Ovary (tissue), 9 donors: Measurements from ENCODE around the gene LAMA2. TPM values are rescaled to one million over a fixed set of nuclear protein-coding genes. Genes with fewer than 3 reads are reported as not detected.

Experiments used
- DNase-seq, 5 donors: peaks; one replicate each; pipeline ENCODE4 v3.0.0-alpha.2; 2019 to 2020
- H3K27ac ChIP-seq, 2 donors: fragments of 200-600 bp; one replicate each; pipeline versions ENCODE4 v1.5.1 to v1.8.0; 2019 to 2022
- H3K27me3 ChIP-seq: fragments of 200-600 bp; one replicate; pipeline ENCODE4 v1.8.0; 2022
- H3K36me3 ChIP-seq: fragments of 200-600 bp; sonication (generic); one replicate; pipeline ENCODE4 v1.5.1; 2019
- H3K4me1 ChIP-seq: one replicate; pipeline ENCODE4 v1.8.1; 2013; ENCODE audit warnings: mild to moderate bottlenecking, moderate library complexity; ENCODE audit not compliant: insufficient read depth
- H3K4me3 ChIP-seq: fragments of 200-600 bp; sonication (generic); one replicate; pipeline ENCODE4 v1.5.1; 2017
- H3K9me3 ChIP-seq, 2 donors: fragments of 200-600 bp in 1 of 2; sonication (generic) in 1 of 2; one replicate each; pipeline versions ENCODE4 v1.5.1 to v1.8.1; 2013 to 2019; ENCODE audit warnings: mild to moderate bottlenecking in 1 of 2, moderate library complexity in 1 of 2
- CTCF ChIP-seq, 3 donors: fragments of 450-650 bp in 2 of 3; fragments of 200-600 bp in 1 of 3; IDR thresholded peaks; one replicate each; pipeline versions ENCODE4 v1.5.1 to v1.8.0; 2016 to 2022; ENCODE audit warnings: antibody characterized with exemption in 3 of 3, mild to moderate bottlenecking in 1 of 3
- EP300 ChIP-seq: sonication (generic); formaldehyde crosslinking; IDR thresholded peaks from one replicate; pipeline ENCODE4 v1.6.1; 2017; ENCODE audit warnings: antibody characterized with exemption
- POLR2A ChIP-seq: fragments of 450-650 bp; IDR thresholded peaks from one replicate; pipeline ENCODE4 v1.6.1; 2017; ENCODE audit warnings: antibody characterized with exemption, mild to moderate bottlenecking, moderate library complexity
- WGBS, 3 donors: extraction: QIAGEN DNeasy Blood & Tissue Kit in 1 of 3; methylation state at CpG; one replicate each; pipeline versions ENCODE4 v1.1.5 to v1.1.7; 2013 to 2017; 5-methylcytosine and 5-hydroxymethylcytosine counted together
- intact Hi-C, 4 donors: fragments of 100-400 bp; cut with DNase I; formaldehyde crosslinking; loops; one replicate each; pipeline versions ENCODE4 v1.11.0 to v1.15.1; 2022 to 2023
- polyA plus RNA-seq, 2 donors: library from polyadenylated mRNA; stranded (reverse); fragments of 200-250 nt in 1 of 2; fragments of 350-450 nt in 1 of 2; fragmentation: Illumina TruSeq in 1 of 2; extraction: RNeasy Lipid Tissue Mini Kit (QIAGEN cat#74804) in 1 of 2; gene quantifications; one replicate each; pipeline ENCODE4 v1.2.3, GENCODE V29; 2013 to 2014
- total RNA-seq, 7 donors: library from RNA; depleted of rRNA in 2 of 7; stranded (reverse); fragments of >200 nt in 2 of 7; fragmentation: NEBNext Ultra II Directional in 3 of 7; extraction: Animal tissue kit (Norgen Biotek cat#: 25700) in 3 of 7; gene quantifications; one replicate each; pipeline versions ENCODE4 v1.1.0 to v1.2.4, GENCODE V29; 2016 to 2023
- donor health status: DM: no; HTN: no; CAD: no; lungs with moderate emphysema.
- donor health status: DM: no; HTN: no; CAD: no.
- donor health status: Bipolar disorder and iron deficiency.
- donor health status: DM: yes; HTN: yes; CAD: no.
- donor health status: DM: no; HTN: no; CAD: no.
- donor health status: DM: yes; HTN: yes; CAD: no.

Gene LAMA2
- total and polyA plus RNA-seq, 9 donors = 42.5 to 226 (median 121) TPM

- Histone ChIP-seq H3K4me1 (no peaks in the 10 kb centered on the region), H3K36me3 (no peaks in the 10 kb centered on the region), H3K27me3 (no peaks in the 10 kb centered on the region), H3K4me3 (no peak overlapping the region), H3K9me3 (no peaks in the 10 kb centered on the region), H3K27ac (no peak overlapping the region)
- DNase-seq = no peak
- intact Hi-C loops = no loop called here
- TF ChIP-seq POLR2A (no peak), CTCF (IDR thresholded peaks at IDR 0.05) (no peak), EP300 (no peak)
- WGBS, 3 donors = 33 to 63% (median 39%) methylated on average over 2 of the region's 2 CpGs
These were observed 612.7 kb downstream of the LAMA2 start for GRCh38 chr6:129495652-129496051.

DNA sequence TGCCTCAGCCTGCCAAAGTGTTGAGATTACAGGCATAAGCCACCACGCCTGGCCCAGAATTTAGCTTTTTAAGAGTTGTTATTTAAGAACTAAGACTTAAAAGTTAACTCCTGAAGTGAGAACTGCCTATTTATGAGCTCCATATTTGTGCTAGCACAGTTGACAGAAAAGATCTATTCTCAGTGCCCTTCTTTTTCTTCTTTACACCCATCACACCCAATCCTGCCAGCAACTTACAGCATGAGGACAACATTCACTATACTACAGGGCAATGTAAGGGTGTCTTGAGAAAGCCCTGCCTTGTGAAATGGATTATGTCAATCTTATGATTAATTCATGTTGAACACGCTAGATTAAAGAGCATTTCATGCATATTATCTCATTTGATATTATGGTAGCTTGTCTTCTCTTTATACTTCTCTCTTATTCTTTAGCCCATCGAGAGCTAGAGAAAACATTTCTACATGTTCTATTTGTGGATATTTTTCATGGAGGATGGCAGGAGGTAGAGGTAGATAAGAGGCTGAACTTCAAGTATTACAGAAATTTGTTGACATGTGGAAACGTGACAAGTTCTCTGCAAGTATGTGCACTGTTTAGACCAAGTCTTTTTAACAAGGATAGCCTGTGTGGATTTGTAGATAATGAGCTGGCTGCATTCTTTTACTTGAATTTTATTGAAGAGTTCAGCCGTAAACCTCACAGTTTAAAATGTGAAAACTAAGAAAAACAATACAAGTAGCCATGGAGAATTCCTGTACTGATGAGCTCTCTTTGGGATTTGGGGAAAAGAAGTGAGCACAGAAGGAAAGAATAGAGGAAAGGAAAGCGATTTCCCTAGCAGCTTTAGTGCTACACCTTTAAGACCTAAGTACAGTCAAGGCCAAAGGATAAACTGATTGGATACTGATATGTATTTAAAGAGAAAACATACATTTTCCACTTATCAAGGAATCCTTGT, 614.8 kb downstream of the LAMA2 start:
- H3K27ac ChIP-seq = no peak overlapping the region
- 39 to 45% (median 40%) methylated on average over 6 of the region's 6 CpGs for WGBS, 3 donors
- no peaks in the 10 kb centered on the region for H3K9me3 ChIP-seq
- TF ChIP-seq EP300 = no peak
- no peak for TF ChIP-seq CTCF (IDR thresholded peaks at IDR 0.05)
- no peak for TF ChIP-seq POLR2A
- H3K27me3 ChIP-seq = no peaks in the 10 kb centered on the region
- no peaks in the 10 kb centered on the region for H3K36me3 ChIP-seq
- intact Hi-C loops = no loop called here
- H3K4me3 ChIP-seq = no peak overlapping the region
- no peak for DNase-seq
- H3K4me1 ChIP-seq = no peaks in the 10 kb centered on the region

DNA sequence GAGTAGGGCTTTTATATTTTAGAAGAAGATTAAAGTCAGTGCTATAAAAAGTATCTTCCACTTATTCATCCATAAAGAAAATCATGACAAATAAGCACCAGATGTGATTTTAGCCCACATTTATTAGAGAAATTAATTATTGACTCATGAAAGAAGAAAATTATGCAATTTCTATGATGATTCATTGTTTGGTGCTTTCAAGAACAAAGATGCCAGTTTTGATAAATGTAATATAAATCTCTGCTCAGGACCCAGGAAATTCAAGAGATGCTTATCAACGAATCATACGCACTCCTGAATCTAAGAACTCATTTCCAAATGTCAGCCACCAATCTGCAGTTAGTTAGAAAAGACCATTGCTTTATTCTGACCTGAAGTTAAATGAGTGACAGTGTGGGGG, 615.6 kb downstream of the LAMA2 start:
- WGBS, 3 donors = 92 to 96% (median 92%) methylated on average over 2 of the region's 2 CpGs
- Histone ChIP-seq H3K4me1 (no peaks in the 10 kb centered on the region), H3K27ac (no peak overlapping the region), H3K36me3 (no peaks in the 10 kb centered on the region), H3K9me3 (no peaks in the 10 kb centered on the region), H3K27me3 (no peaks in the 10 kb centered on the region), H3K4me3 (no peak overlapping the region)
- TF ChIP-seq EP300 (no peak), POLR2A (no peak), CTCF (IDR thresholded peaks at IDR 0.05) (no peak)
- no peak for DNase-seq
- intact Hi-C loops = no loop called here

GRCh38 chr6:129498950-129499842, 616.3 kb downstream of the LAMA2 start:
- TF ChIP-seq EP300 = no peak
- TF ChIP-seq POLR2A = no peak
- TF ChIP-seq CTCF (IDR thresholded peaks at IDR 0.05) = peak; percentile 20 to 45 (median 35)
- intact Hi-C loops = no loop called here
- Histone ChIP-seq H3K27me3 (no peaks in the 10 kb centered on the region), H3K27ac (no peak overlapping the region), H3K9me3 (no peaks in the 10 kb centered on the region), H3K36me3 (no peaks in the 10 kb centered on the region), H3K4me3 (no peak overlapping the region), H3K4me1 (no peaks in the 10 kb centered on the region)
- DNase-seq = no peak
- WGBS, 3 donors = 25 to 38% (median 32%) methylated on average over 8 of the region's 8 CpGs
